DND-41 (cell line): ENCODE results near the gene PAPSS2.

Experiments
- ATAC-seq: fragments of 200-7000 bp; cut with Tn5 transposase; 3 replicates; pipeline ENCODE4 v1.9.1; 2021; ENCODE audit warnings: low read depth; ENCODE audit not compliant: insufficient read depth
- DNase-seq: peaks from one replicate; pipeline ENCODE4 v3.0.0-alpha.2; 2020
- H2AFZ ChIP-seq: 2 replicates; pipeline ENCODE4 v1.6.0; 2012; ENCODE audit warnings: low read depth, low read length
- H3K27ac ChIP-seq: 2 replicates; pipeline ENCODE4 v1.5.1; 2012; ENCODE audit warnings: low read length, inconsistent platforms
- H3K27me3 ChIP-seq: fragments of 200-600 bp; sonication (generic); 2 replicates; pipeline ENCODE4 v1.6.0; 2012; ENCODE audit warnings: low read length, mild to moderate bottlenecking, inconsistent platforms; ENCODE audit not compliant: insufficient read depth, poor library complexity
- H3K36me3 ChIP-seq: 2 replicates; pipeline ENCODE4 v1.5.1; 2012; ENCODE audit warnings: low read length, inconsistent platforms; ENCODE audit not compliant: insufficient read depth
- H3K4me1 ChIP-seq: 2 replicates; pipeline ENCODE4 v1.5.1; 2012; ENCODE audit warnings: mild to moderate bottlenecking, low read length; ENCODE audit not compliant: insufficient read depth
- H3K4me2 ChIP-seq: 2 replicates; pipeline ENCODE4 v1.6.0; 2012; ENCODE audit warnings: mild to moderate bottlenecking, moderate library complexity, low read length, inconsistent platforms; ENCODE audit not compliant: insufficient read depth
- H3K4me3 ChIP-seq, 2 experiments: fragments of 200-600 bp in 1 of 2; shearing (Covaris generic) in 1 of 2; 2 replicates each; pipeline ENCODE4 v1.5.1; 2012 to 2016; ENCODE audit warnings: inconsistent platforms in 2 of 2, low read length in 2 of 2, mild to moderate bottlenecking in 2 of 2, low read depth in 1 of 2, moderate library complexity in 1 of 2
- H3K79me2 ChIP-seq: 2 replicates; pipeline ENCODE4 v1.6.0; 2012; ENCODE audit warnings: low read length, inconsistent platforms; ENCODE audit not compliant: insufficient read depth
- H3K9ac ChIP-seq: 2 replicates; pipeline ENCODE4 v1.6.0; 2012; ENCODE audit warnings: low read depth, mild to moderate bottlenecking, inconsistent platforms, low read length, moderate library complexity
- H3K9me3 ChIP-seq: 2 replicates; pipeline ENCODE4 v1.5.1; 2012; ENCODE audit warnings: low read length, moderate library complexity, mild to moderate bottlenecking, inconsistent platforms; ENCODE audit not compliant: insufficient read depth, severe bottlenecking
- H4K20me1 ChIP-seq: 2 replicates; pipeline ENCODE4 v1.6.0; 2012; ENCODE audit warnings: low read length; ENCODE audit not compliant: insufficient read depth
- CTCF ChIP-seq: IDR thresholded peaks from 2 replicates; pipeline ENCODE4 v1.5.1; 2012; ENCODE audit warnings: borderline replicate concordance, low read length, moderate library complexity, mild to moderate bottlenecking; ENCODE audit not compliant: poor library complexity, severe bottlenecking; ENCODE audit errors: extremely low read depth
- EZH2 ChIP-seq: IDR thresholded peaks from 3 replicates; pipeline ENCODE4 v1.6.1; 2012; ENCODE audit warnings: borderline replicate concordance, low read depth, mild to moderate bottlenecking, moderate library complexity, low read length, inconsistent platforms; ENCODE audit not compliant: severe bottlenecking

PAPSS2 gene

DNA sequence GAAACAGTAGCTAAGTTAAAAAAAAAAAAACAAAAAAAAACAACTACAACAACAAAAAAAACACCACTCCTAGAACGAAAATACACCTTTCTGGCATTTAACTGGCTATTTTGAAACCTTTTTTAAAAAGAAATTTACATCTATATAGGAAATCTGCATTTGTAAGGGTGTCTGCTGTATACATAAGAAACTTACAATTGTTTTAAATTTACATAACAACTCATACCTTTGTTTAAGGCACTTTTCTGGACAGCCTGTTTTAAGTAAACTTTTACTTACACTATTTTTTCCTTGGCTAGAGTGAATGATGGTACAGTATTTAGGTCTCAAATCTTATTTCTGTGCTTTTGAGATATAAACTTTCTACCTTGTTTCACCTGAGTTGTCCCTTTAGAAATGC lies 34.0 kb upstream of the PAPSS2 start:
- TF ChIP-seq EZH2 (no peak), CTCF (no peak)
- no peak for ATAC-seq
- no peak overlapping the region for H3K4me2 ChIP-seq
- peaks cover 8% of the 10 kb centered on the region for H3K27me3 ChIP-seq
- no peaks in the 10 kb centered on the region for H4K20me1 ChIP-seq
- no peaks in the 10 kb centered on the region for H3K4me1 ChIP-seq
- H3K9ac ChIP-seq = no peak overlapping the region
- H3K9me3 ChIP-seq = no peaks in the 10 kb centered on the region
- H2AFZ ChIP-seq = no peak overlapping the region
- no peak overlapping the region for H3K4me3 ChIP-seq
- DNase-seq = no peak
- H3K27ac ChIP-seq = no peak overlapping the region
- H3K79me2 ChIP-seq = no peaks in the 10 kb centered on the region
- H3K36me3 ChIP-seq = no peaks in the 10 kb centered on the region

DNA sequence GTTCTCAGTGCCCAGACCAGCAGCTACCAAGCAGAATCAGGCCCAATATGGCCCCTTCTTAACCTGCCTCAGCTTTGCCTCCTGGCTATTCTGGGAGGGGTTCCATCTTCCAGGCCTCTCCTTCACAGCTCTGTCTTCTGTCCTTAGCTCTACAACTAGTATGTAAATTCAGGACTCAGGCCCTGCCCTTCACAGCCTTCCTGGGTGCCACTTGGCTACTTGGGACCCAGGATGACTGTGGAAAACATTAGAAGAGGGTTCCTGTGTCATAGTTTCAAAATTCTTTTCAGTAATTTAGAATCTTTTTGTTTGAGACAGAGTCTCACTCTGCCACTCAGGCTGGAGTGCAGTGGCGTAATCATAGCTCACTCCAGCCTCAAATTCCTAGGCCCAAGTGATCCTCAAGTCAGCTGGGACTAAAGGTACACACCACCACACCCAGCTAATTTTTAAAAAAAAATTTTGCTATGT lies 33.2 kb upstream of the PAPSS2 start:
- no peaks in the 10 kb centered on the region for H3K9me3 ChIP-seq
- no peak for TF ChIP-seq CTCF
- DNase-seq = no peak
- no peaks in the 10 kb centered on the region for H3K79me2 ChIP-seq
- H3K9ac ChIP-seq = no peak overlapping the region
- H2AFZ ChIP-seq = no peak overlapping the region
- no peaks in the 10 kb centered on the region for H4K20me1 ChIP-seq
- peaks cover 8% of the 10 kb centered on the region for H3K27me3 ChIP-seq
- H3K4me2 ChIP-seq = no peak overlapping the region
- ATAC-seq = no peak
- H3K4me3 ChIP-seq = no peak overlapping the region
- no peaks in the 10 kb centered on the region for H3K36me3 ChIP-seq
- no peaks in the 10 kb centered on the region for H3K4me1 ChIP-seq
- H3K27ac ChIP-seq = no peak overlapping the region

- DNase-seq = no peak
- ATAC-seq = no peak
- Histone ChIP-seq H3K9me3 (no peaks in the 10 kb centered on the region), H3K27me3 (no peaks in the 10 kb centered on the region), H3K9ac (no peak overlapping the region), H3K79me2 (no peaks in the 10 kb centered on the region), H3K4me3 (no peak overlapping the region), H3K4me2 (no peak overlapping the region), H4K20me1 (no peaks in the 10 kb centered on the region), H3K27ac (no peak overlapping the region), H3K36me3 (no peaks in the 10 kb centered on the region), H3K4me1 (no peaks in the 10 kb centered on the region), H2AFZ (no peak overlapping the region)
- TF ChIP-seq EZH2 (no peak), CTCF (no peak)
Observed at GRCh38 chr10:87630171-87630570, 29.5 kb upstream of the PAPSS2 start.

GRCh38 chr10:87632454-87632853 lies 27.2 kb upstream of the PAPSS2 start:
- ATAC-seq = no peak
- Histone ChIP-seq H2AFZ (no peak overlapping the region), H3K36me3 (no peaks in the 10 kb centered on the region)

More at GRCh38 chr10:87632454-87632853, 27.2 kb upstream of the PAPSS2 start:
- DNase-seq = no peak
- Histone ChIP-seq H3K27ac (no peak overlapping the region), H3K4me3 (no peak overlapping the region), H3K27me3 (no peaks in the 10 kb centered on the region), H4K20me1 (no peaks in the 10 kb centered on the region), H3K9ac (no peak overlapping the region), H3K4me2 (no peak overlapping the region), H3K4me1 (no peaks in the 10 kb centered on the region), H3K79me2 (no peaks in the 10 kb centered on the region), H3K9me3 (no peaks in the 10 kb centered on the region)
- TF ChIP-seq EZH2 = no peak
- no peak for TF ChIP-seq CTCF
